HAP-1 (cell line): Measurements from ENCODE around the gene AP3S2.
"Not testable (repeated sequence)": the region's sequence is repeated elsewhere in the genome, so short reads cannot be mapped to it uniquely, and the experiment has no call there.

Experiments used
- DNase-seq, 2 experiments: peaks; one replicate each; pipeline ENCODE4 v3.0.0-alpha.2; 2016 to 2020; ENCODE audit warnings: low spot score in 2 of 2
- H3K27me3 ChIP-seq: fragments of 250-450 bp; sonication (Bioruptor Pico); 2 replicates; pipeline ENCODE4 v1.5.1; 2020; ENCODE audit warnings: low read depth, mild to moderate bottlenecking, moderate library complexity
- H3K36me3 ChIP-seq: fragments of 250-450 bp; sonication (Bioruptor Pico); replicated peaks from 2 replicates; pipeline ENCODE4 v1.5.1; 2020; ENCODE audit warnings: mild to moderate bottlenecking
- H3K4me1 ChIP-seq: fragments of 250-450 bp; sonication (Bioruptor Pico); 2 replicates; pipeline ENCODE4 v1.5.1; 2020; ENCODE audit warnings: mild to moderate bottlenecking
- H3K4me3 ChIP-seq: fragments of 250-450 bp; sonication (Bioruptor Pico); 2 replicates; pipeline ENCODE4 v1.5.1; 2020; ENCODE audit warnings: mild to moderate bottlenecking, moderate library complexity
- H3K9me3 ChIP-seq: fragments of 250-450 bp; sonication (Bioruptor Pico); 2 replicates; pipeline ENCODE4 v1.5.1; 2020; ENCODE audit warnings: mild to moderate bottlenecking, moderate library complexity
- in situ Hi-C: fragments of 300-500 bp; cut with MboI; formaldehyde crosslinking; loops from 3 replicates; pipeline ENCODE4 v1.14.3; 2020; ENCODE audit warnings: low sequenced_read_pairs, inconsistent platforms, mixed read lengths

AP3S2 gene

GRCh38 chr15:89799011-89799911, 94.5 kb downstream of the AP3S2 start:
- DNase-seq: no peak
- no peak overlapping the region for H3K4me3 ChIP-seq

GRCh38 chr15:89797678-89798201, 96.1 kb downstream of the AP3S2 start:
- H3K4me1 ChIP-seq: no peaks in the 10 kb centered on the region
- in situ Hi-C loops: no loop called here
- no peaks in the 10 kb centered on the region for H3K36me3 ChIP-seq
- no peaks in the 10 kb centered on the region for H3K9me3 ChIP-seq
- DNase-seq: no peak
- H3K27me3 ChIP-seq: no peaks in the 10 kb centered on the region
- no peak overlapping the region for H3K4me3 ChIP-seq

More at GRCh38 chr15:89799011-89799911, 94.5 kb downstream of the AP3S2 start:
- Histone ChIP-seq H3K4me1 (no peaks in the 10 kb centered on the region), H3K36me3 (no peaks in the 10 kb centered on the region), H3K27me3 (no peaks in the 10 kb centered on the region), H3K9me3 (no peaks in the 10 kb centered on the region)
- in situ Hi-C loops: no loop called here

- no peaks in the 10 kb centered on the region for H3K27me3 ChIP-seq
- DNase-seq: no peak
- no peaks in the 10 kb centered on the region for H3K9me3 ChIP-seq
- H3K4me3 ChIP-seq: no peak overlapping the region
- no peaks in the 10 kb centered on the region; the same call in 1 of the 2 replicates for H3K36me3 ChIP-seq
- no peaks in the 10 kb centered on the region for H3K4me1 ChIP-seq
- in situ Hi-C loops: no loop called here
Measured at GRCh38 chr15:89795996-89796395, 97.8 kb downstream of the AP3S2 start.

- Histone ChIP-seq H3K4me1 (no peaks in the 10 kb centered on the region), H3K9me3 (no peaks in the 10 kb centered on the region), H3K27me3 (no peaks in the 10 kb centered on the region), H3K36me3 (no peaks in the 10 kb centered on the region; the same call in 1 of the 2 replicates), H3K4me3 (no peak overlapping the region)
- in situ Hi-C loops: no loop called here
- no peak for DNase-seq
Measured at GRCh38 chr15:89794627-89795241, 99.1 kb downstream of the AP3S2 start.

- in situ Hi-C loops: no loop called here
- no peaks in the 10 kb centered on the region for H3K4me1 ChIP-seq
- no peak for DNase-seq
- no peak overlapping the region for H3K4me3 ChIP-seq
- no peaks in the 10 kb centered on the region for H3K9me3 ChIP-seq
- no peaks in the 10 kb centered on the region for H3K27me3 ChIP-seq
- no peaks in the 10 kb centered on the region; the same call in 1 of the 2 replicates for H3K36me3 ChIP-seq
Measured at GRCh38 chr15:89792106-89792805, 101.5 kb downstream of the AP3S2 start.

- in situ Hi-C loops: no loop called here
- no peaks in the 10 kb centered on the region; the same call in 1 of the 2 replicates for H3K36me3 ChIP-seq
- H3K27me3 ChIP-seq: no peaks in the 10 kb centered on the region
- no peaks in the 10 kb centered on the region for H3K9me3 ChIP-seq
- H3K4me3 ChIP-seq: no peak overlapping the region
- H3K4me1 ChIP-seq: no peaks in the 10 kb centered on the region
- DNase-seq: no peak
Measured at GRCh38 chr15:89790661-89791060, 103.1 kb downstream of the AP3S2 start.

GRCh38 chr15:89790206-89790605, 103.6 kb downstream of the AP3S2 start:
- DNase-seq: no peak
- Histone ChIP-seq H3K9me3 (no peaks in the 10 kb centered on the region), H3K4me3 (no peak overlapping the region), H3K27me3 (no peaks in the 10 kb centered on the region), H3K36me3 (no peaks in the 10 kb centered on the region; the same call in 1 of the 2 replicates), H3K4me1 (no peaks in the 10 kb centered on the region)
- in situ Hi-C loops: no loop called here

- H3K36me3 ChIP-seq, DNase-seq, H3K4me1 ChIP-seq, H3K9me3 ChIP-seq, H3K27me3 ChIP-seq, H3K4me3 ChIP-seq: not testable (repeated sequence)
- in situ Hi-C loops: loop anchor here (10.0 kb wide), 1 partner anchor 64 kb away; no protein-coding TSS in a partner anchor
Measured at GRCh38 chr15:89788585-89788984, 105.2 kb downstream of the AP3S2 start.

- H3K4me3 ChIP-seq: no peak overlapping the region
- H3K27me3 ChIP-seq: no peaks in the 10 kb centered on the region
- in situ Hi-C loops: loop anchor here (10.0 kb wide), 1 partner anchor 63 kb away; no protein-coding TSS in a partner anchor
- DNase-seq: no peak
- no peaks in the 10 kb centered on the region for H3K9me3 ChIP-seq
- H3K4me1 ChIP-seq: no peaks in the 10 kb centered on the region
- no peaks in the 10 kb centered on the region; the same call in 1 of the 2 replicates for H3K36me3 ChIP-seq
Measured at GRCh38 chr15:89787944-89788343, 105.8 kb downstream of the AP3S2 start.

GRCh38 chr15:89785774-89786140, 108.0 kb downstream of the AP3S2 start:
- no peaks in the 10 kb centered on the region for H3K36me3 ChIP-seq
- H3K27me3 ChIP-seq: no peaks in the 10 kb centered on the region
- no peak overlapping the region for H3K4me3 ChIP-seq
- H3K9me3 ChIP-seq: no peaks in the 10 kb centered on the region
- no peaks in the 10 kb centered on the region for H3K4me1 ChIP-seq
- in situ Hi-C loops: loop anchor here (10.0 kb wide), 1 partner anchor 61 kb away; no protein-coding TSS in a partner anchor
- no peak for DNase-seq

- in situ Hi-C loops: loop anchor here (10.0 kb wide), 1 partner anchor 60 kb away; no protein-coding TSS in a partner anchor
- Histone ChIP-seq H3K4me1 (no peaks in the 10 kb centered on the region), H3K36me3 (no peaks in the 10 kb centered on the region), H3K4me3 (no peak overlapping the region), H3K27me3 (no peaks in the 10 kb centered on the region), H3K9me3 (no peaks in the 10 kb centered on the region)
- DNase-seq: no peak
Measured at GRCh38 chr15:89785064-89785773, 108.6 kb downstream of the AP3S2 start.

GRCh38 chr15:89784686-89784960, 109.2 kb downstream of the AP3S2 start:
- Histone ChIP-seq H3K4me3 (no peak overlapping the region), H3K4me1 (no peaks in the 10 kb centered on the region)
- in situ Hi-C loops: loop anchor here (10.0 kb wide), 1 partner anchor 60 kb away; no protein-coding TSS in a partner anchor

More at GRCh38 chr15:89784686-89784960, 109.2 kb downstream of the AP3S2 start:
- DNase-seq: no peak
- H3K36me3 ChIP-seq: no peaks in the 10 kb centered on the region
- H3K9me3 ChIP-seq: no peaks in the 10 kb centered on the region
- H3K27me3 ChIP-seq: no peaks in the 10 kb centered on the region
